Liver (tissue), 3 donors: Measurements from ENCODE around the gene NODAL.

Experiments
- CTCF ChIP-seq: fragments of 150-350 bp; IDR thresholded peaks from 2 replicates; pipeline ENCODE4 v1.5.1; 2017; ENCODE audit warnings: improper control_type of control experiment, low read depth, low read length; ENCODE audit not compliant: missing input control
- REST ChIP-seq: IDR thresholded peaks from 2 replicates; pipeline ENCODE4 v1.6.1; 2016; ENCODE audit warnings: antibody characterized with exemption, mild to moderate bottlenecking
- SP1 ChIP-seq: IDR thresholded peaks from 2 replicates; pipeline ENCODE4 v1.6.1; 2018; ENCODE audit warnings: antibody characterized with exemption, mild to moderate bottlenecking
- donor health status: healthy.
- donor health status: healthy.

GRCh38 chr10:70399177-70399576, 42.3 kb downstream of the NODAL start:
- no peak for TF ChIP-seq REST
- TF ChIP-seq CTCF: no peak
- TF ChIP-seq SP1: no peak
